HG03432 (cell line): Measurements from ENCODE around the gene HIGD1C.
"Not testable (repeated sequence)": the region's sequence is repeated elsewhere in the genome, so short reads cannot be mapped to it uniquely, and the experiment has no call there.

Source experiments
- ATAC-seq: cut with Tn5 transposase; IDR thresholded peaks from one replicate; pipeline ENCODE4 v1.9.1; 2021; ENCODE audit warnings: mild to moderate bottlenecking, moderate library complexity; ENCODE audit not compliant: unreplicated experiment

Gene HIGD1C

DNA sequence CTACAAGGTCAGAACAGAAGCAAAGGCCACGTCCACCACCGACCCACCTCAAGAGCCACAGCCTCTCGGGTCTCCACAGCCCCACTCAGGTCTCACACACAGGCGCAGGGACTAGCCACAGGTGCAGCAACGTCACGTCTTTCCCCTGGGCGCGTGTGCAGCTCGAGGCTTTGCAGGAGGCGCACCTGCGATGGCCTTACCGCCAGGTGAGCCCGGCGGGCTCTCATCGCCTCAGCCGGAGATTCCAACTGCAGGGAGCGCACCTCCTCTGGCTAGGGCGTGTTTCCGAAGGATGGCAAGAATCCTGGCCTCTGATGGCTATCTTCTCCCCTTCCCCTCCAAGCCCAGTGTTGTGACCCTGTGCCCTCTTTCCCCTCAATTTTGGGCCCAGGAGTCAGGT lies at the start of gene HIGD1C:
Gene HIGD1C (plus strand): TSS at position 35 of the 400 bp plus-strand sequence. CDS start 1,455 bp downstream, outside the sequence.
- no peak for ATAC-seq

DNA sequence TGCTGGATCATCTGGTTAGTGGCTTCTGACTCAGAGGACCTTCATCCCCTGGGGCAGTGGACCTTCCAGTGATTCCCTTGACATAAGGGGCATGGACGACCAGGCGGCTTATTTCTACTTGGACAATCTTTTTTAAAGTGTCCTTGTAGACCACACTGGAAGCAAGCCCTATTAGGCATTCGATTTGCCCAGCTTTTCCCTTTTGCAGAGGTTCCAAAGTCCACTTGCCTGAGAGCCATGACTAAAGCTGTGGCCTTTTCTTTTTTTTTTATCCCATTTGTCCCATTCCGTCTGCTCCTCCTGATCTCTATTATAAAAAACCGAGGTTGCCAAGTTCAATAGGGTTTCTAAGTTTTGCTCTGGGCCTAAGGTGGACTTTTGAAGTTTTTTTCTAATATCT lies 43.9 kb upstream of the HIGD1C start:
- ATAC-seq: not testable (repeated sequence)

DNA sequence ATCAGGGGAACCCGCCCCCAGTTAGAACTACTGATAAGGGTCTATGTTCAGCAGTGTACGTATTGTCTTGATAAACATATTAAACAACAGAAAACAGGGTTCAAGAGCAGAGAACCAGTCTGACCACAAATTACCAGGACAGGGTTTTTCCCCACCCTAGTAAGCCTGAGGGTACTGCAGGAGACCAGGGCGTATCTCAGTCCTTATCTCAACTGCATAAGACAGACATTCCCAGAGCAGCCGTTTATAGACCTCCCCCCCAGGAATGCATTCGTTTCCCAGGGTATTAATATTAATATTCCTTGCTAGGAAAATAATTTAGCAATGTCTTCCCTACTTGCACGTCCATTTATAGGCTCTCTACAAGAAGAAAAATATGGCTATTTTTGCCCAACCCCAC lies 40.0 kb upstream of the HIGD1C start:
- ATAC-seq: not testable (repeated sequence)

DNA sequence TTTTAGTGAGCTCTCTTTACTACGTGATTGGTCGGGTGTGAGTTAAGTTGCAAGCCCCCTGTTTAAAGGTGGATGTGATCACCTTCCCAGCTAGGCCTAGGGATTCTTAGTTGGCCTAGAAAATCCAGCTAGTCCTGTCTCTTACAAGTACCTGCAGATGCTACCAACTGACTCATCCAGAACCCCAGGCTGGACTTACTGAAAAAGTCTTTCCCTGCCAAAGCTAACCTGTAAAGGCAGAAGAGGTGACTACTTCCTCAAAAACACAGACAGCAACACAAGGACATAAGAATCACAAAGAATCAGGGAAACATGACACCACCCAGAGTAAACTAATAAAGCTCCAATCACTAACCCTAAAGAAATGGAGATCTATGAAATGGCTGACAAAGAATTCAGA lies 39.1 kb upstream of the HIGD1C start:
- ATAC-seq: no peak

DNA sequence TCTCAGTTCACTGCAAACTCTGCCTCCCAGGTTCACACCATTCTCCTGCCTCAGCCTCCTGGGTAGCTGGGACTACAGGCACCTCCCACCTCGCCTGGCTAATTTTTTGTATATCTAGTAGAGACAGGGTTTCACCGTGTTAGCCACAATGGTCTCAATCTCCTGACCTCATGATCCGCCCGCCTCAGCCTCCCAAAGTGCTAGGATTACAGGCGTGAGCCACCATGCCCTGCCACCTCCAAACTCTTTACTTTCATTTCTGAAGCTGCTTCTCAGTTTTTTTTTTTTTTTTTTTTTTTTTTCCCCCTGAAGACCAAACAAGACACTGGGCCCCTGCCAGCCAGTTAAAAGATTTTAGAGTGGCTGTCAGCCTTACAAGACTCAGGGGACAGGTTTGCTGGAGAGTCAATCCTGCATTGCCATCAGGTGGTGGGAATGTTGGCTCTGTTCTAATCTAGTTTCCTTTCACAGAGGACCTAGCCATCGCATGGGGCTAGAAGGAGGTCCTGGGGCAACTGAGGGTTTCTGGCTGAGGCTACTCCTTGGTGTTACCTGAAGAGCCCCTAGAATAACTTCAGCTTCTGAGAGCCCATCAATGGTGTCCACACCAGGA lies 37.4 kb upstream of the HIGD1C start:
- ATAC-seq: no peak

DNA sequence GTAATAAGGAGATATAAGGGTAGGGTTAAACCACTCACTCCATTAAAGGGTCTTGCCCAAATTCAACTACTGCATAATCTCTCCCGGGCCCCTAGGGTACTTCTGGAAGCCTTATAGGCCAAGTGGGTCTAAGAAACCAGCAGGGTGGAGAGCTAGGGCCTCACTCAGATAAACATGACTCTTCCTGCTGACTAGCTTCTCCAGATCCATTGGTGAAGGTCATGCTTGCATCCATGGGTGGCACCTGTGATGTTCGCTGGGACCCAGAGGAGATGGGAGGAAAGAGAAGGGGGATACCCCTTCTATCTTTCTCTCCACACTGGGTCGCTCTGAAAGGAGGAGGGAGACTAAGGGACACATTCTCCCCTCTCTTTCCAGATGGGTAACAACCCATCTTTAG lies 36.1 kb upstream of the HIGD1C start:
- ATAC-seq: no peak

DNA sequence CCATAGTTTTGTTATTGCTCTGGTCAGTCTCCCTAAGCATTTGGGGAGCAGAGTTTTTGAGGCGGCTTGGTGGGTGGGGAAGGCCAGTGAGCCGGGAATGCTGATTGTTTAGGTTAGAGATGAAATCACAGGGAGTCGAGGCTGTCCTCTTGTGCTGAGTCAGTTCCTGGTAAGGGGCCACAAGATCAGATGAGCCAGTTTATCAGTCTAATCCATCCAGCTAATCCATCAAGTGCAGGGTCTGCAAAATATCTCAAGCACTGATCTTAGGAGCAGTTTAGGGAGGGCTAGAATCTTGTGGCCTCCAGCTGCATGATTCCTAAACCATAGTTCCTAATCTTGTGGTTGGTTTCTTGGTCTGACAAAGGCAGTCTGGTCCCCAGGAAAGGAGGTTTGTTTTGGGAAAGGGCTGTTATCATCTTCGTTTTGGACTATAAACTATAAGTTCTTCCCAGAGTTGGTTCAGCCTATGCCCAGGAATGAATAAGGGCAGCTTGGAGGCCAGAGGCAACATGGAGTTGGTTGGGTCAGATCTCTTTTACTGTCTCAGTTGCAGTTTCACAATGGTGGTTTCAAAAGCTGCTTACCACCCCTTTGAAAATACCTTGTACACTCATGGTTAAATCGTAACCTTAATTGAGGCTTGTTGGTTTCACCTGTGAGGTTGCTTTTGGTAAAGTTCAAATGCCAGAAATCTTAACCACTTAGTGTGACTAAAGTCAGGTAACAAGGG lies 33.6 kb upstream of the HIGD1C start:
- no peak for ATAC-seq

DNA sequence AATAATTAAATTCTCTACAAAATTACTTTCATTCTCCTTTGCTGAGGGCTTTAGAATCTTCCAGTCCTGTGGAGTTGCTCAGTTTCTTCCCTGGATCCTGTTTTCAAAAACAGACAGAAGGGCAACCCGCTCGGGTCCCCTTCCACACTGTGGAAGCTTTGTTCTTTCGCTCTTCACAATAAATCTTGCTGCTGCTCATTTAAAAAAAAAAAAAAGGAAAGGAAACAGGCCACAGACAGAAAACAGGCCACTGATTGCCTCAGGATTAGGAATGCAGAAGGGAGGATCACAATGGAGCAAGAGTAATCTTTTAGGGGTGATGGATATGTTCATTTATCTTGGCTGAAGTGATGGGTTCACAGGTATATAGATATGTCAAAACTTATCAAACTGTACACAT lies 29.5 kb upstream of the HIGD1C start:
- no peak for ATAC-seq

DNA sequence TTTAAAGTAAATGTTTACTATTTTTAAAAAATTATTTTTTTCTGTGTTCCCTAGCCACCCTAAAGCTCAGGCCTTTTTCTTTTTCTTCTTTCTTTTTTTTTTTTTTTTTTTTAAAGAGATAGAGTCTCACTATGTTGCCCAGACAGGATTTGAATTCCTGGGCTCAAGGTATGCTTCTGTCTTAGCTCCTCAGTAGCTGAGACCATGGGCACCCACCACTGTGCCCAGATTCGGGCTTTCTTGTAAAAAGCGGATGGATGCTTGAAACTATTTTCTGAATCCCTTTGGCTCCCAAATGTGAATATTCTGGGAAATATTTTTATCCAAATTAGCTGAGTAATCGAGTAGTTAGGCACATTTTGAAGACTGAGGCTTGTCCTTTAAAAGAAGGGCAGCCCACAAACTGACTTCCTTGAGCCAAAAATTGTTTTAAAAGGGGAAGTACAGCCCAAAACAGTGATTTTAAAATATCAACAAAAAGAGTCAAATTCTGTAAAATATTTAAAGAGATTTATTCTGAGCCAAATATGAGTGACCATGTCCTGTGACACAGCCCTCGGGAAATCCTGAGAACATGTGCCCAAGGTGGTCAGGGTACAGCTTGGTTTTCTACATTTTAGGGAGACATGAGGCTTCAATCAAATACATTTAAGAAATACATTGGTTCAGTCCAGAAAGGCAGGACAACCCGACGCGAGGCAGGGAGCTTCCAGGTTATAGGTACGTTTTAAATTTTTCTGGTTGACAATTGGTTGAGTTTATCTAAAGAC lies 28.8 kb upstream of the HIGD1C start:
- ATAC-seq: no peak

DNA sequence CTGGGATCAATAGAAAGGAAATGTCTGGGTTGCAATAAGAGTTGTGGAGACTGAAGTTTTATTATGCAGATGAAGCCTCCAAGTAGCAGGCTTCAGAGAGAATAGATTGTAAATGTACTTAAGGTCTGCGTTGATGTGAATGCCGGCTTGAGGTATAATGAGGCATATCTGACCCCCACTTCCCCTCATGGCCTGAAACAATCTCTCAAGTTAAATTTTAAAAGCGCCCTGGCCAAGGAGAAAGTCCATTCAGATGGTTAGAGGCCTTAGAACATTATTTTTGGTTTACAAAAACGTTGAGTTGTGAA lies 28.3 kb upstream of the HIGD1C start:
- ATAC-seq: no peak

DNA sequence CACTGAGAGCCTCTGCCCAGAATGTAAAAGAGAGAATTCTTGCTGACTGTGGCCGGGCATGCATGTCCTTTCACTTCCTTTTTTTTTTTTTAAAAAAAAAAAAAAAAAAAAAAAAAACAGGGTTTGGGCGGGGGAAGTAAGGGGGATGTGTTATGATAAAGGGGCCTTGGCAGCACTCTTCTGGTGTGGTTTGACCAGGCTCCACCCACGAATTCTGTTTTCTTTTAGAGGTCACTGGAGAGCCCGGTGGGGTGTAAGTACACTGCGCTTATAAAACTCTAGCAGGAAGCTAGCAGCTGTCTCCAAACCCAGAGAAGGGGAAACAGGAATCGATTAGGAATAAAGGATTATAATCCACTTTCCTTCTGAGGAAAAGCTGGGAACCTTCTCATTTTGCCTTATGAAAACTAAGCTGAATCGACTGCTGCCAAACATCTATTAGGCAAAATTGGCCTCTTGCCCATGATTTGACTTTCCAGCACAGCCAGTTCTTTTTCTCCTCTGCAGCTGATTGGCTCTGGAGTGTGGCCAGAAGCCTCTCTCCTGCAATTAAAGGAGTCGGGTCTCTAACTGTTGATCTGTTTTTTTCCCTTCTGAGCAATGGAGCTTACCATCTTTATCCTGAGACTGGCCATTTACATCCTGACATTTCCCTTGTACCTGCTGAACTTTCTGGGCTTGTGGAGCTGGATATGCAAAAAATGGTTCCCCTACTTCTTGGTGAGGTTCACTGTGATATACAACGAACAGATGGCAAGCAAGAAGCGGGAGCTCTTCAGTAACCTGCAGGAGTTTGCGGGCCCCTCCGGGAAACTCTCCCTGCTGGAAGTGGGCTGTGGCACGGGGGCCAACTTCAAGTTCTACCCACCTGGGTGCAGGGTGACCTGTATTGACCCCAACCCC lies 27.7 kb upstream of the HIGD1C start:
- peak; percentile 89 for ATAC-seq

DNA sequence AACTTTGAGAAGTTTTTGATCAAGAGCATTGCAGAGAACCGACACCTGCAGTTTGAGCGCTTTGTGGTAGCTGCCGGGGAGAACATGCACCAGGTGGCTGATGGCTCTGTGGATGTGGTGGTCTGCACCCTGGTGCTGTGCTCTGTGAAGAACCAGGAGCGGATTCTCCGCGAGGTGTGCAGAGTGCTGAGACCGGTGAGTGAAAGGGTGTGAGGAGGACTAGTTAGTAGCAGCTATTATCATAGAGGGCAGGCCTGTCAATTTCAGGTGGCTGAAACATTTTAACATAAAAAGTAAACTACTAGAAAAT lies 27.0 kb upstream of the HIGD1C start:
- ATAC-seq: peak; percentile 12

DNA sequence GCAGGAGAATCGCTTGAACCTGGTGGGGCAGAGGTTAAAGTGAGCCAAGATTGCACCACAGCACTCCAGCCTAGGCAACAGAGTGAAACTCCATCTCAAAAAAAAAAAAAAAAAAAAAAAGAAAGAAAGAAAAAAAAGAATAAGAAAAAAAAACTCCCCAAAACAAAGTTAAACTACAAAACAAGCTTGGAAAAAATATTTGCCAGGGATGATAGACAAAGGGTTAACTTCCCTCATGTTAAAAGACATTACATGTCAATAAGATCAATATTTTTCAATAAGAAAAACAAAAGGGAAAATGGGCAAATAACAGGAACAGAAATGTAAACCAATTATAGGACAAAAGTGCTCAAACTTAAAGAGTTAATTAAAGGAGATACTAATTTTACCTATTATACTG lies 26.4 kb upstream of the HIGD1C start:
- ATAC-seq: no peak

DNA sequence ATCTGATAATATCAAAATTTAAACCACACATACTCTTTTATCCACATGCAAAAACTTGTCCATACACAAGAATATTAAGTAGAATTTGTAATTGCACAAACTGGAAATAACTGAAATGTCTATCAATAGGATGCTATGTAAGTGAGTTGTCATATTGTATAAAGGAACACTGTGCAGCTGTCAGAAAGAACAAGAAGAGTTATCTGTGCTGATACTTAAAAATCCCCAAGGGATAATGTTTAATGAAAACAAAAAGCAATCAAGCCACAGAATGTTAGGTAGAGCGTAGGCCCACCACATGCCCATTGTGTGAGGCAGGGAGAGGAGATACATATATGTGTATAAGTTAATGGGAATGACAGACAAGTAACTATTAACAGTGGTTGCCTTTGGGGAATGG lies 25.9 kb upstream of the HIGD1C start:
- ATAC-seq: no peak

DNA sequence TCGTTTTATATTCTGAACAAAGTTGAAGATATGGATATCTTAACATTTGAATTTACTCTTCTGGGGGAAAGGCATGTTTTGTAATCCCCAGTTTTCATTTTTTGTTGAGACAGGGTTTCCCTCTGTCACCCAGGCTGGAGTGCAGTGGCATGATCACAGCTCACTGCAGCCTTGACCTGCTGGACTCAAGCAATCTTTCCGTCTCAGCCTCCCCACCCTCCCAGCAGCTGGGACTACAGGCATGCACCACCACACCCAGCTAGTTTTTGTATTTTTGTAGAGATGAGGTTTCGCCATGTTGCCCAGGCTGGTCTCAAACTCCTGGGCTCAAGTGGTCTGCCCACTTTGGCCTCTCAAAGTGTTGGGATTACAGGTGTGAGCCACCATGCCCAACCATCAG lies 25.4 kb upstream of the HIGD1C start:
- not testable (repeated sequence) for ATAC-seq

DNA sequence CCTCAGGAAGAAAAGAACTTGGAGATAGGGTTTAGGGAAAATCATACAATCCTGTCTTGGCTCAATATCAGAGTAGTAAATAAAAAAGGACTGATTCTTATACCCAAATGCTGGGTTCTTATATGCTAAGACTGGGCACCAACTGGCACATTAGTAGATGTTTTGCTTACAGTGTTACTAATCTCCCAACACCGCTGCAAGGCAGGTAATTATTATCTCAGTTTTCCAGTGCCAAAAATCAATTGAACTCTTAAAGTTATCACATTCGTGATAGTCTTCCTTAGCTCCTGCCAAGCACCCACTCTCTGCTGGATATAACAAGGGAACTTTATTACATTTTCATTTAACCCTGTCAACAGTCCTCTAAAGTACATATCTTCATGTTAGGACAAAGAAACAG lies 25.0 kb upstream of the HIGD1C start:
- no peak for ATAC-seq

DNA sequence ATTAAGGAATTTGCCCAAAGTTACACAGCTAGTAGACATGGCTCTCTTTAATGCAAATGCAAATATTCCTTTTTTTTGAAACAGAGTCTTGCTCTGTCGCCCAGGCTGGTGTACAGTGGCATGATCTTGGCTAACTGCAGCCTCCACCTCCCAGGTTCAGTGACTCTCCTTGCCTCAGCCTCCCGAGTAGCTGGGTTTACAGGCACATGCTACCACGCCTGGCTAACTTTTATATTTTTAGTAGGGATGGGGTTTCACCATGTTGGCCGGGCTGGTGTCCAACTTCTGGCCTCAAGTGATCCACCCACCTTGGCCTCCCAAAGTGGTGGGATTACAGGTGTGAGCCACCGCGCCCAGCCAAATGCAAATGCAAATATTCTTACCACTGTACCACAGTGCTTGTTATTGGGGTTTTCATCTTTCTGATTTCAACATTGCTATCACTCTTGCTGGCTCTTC lies 24.5 kb upstream of the HIGD1C start:
- ATAC-seq: no peak

DNA sequence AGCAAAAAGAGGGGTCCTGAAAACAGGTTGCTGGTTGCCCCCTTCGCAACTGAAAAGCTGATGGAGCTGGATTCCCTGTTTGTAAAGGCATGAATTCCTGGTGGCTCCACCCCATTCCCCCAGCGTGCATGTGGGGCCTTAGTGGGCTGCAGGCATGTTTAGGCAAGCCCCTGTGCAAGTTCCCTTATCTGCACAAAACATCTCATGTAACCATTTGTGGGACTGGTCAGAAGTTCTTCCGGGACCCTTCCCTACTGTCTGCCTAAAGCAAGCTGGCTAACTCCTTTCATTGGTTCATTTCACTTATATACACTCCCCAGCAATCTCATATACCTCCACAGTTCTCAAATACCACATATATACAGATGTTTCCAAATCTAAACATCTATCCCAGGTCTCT lies 24.0 kb upstream of the HIGD1C start:
- no peak for ATAC-seq

DNA sequence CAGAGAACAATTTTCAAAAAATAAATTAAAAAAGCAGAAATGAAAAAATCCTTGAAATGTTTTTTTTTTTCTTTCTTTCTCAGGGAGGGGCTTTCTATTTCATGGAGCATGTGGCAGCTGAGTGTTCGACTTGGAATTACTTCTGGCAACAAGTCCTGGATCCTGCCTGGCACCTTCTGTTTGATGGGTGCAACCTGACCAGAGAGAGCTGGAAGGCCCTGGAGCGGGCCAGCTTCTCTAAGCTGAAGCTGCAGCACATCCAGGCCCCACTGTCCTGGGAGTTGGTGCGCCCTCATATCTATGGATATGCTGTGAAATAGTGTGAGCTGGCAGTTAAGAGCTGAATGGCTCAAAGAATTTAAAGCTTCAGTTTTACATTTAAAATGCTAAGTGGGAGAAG lies 22.5 kb upstream of the HIGD1C start:
- no peak for ATAC-seq

DNA sequence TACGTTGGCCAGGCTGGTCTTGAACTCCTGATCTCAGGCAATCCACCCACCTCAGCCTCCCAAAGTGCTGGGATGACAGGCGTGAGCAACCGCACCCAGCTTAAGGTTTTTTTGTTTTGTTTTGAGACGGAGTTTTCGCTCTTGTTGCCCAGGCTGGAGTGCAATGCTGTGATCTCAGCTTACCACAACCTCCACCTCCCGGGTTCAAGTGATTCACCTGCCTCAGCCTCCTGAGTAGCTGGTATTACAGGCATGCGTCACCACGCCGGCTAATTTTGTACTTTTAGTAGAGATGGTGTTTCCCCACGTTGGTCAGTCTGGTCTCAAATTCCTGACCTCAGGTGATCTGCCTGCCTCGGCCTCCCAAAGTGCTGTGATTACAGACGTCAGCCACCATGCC lies 21.9 kb upstream of the HIGD1C start:
- ATAC-seq: not testable (repeated sequence)

DNA sequence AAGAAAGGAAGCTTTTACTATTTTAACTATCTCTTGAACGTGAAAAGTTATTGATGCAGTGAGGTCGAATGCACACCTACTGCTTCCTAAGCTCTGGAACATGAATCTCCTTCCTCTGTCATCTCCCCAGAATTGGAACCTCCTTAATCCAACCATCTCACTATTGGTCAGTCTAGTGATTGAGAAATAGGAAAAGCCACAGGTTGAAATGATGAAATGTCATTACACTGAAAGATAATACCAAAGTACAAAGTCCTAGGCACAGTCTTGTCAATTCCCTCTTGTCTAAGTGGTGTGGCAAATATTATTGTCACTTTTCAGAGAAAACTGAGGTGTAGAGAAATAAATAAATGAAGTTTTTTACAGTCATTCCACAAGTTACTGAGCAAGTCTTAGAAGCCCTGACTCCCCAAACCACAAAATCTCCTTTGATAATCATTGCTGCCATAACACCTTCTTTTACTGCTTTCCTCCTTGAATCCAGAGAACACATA lies 19.5 kb upstream of the HIGD1C start:
- ATAC-seq: no peak
